ENCODE results near the gene KRT81.

GRCh38 chr12:52324153-52324444 lies 32.8 kb upstream of the KRT81 start:
- no peak for TF ChIP-seq CTCF (IDR thresholded peaks at IDR 0.05)
- no peak for TF ChIP-seq POLR2A (IDR thresholded peaks at IDR 0.05)
